GM23248 (cell line): ENCODE results near the gene CACNB4.

Experiments used
- EZH2 ChIP-seq: fragments of 200-600 bp; sonication (generic); IDR thresholded peaks from 2 replicates; pipeline ENCODE4 v1.6.1; 2018; ENCODE audit warnings: antibody characterized with exemption, mild to moderate bottlenecking; ENCODE audit not compliant: insufficient read depth, poor library complexity, severe bottlenecking
- EZH2phosphoT487 ChIP-seq: fragments of 200-600 bp; sonication (generic); IDR thresholded peaks from 2 replicates; pipeline ENCODE4 v1.6.1; 2018; ENCODE audit warnings: antibody characterized with exemption, moderate library complexity, mild to moderate bottlenecking, low read depth; ENCODE audit not compliant: insufficient read depth

GRCh38 chr2:151971301-151972051 lies 127.4 kb downstream of the CACNB4 start:
- no peak for TF ChIP-seq EZH2phosphoT487
- no peak for TF ChIP-seq EZH2
